IPS-NIHi7 (cell line): ENCODE results near the gene UROS.

Source experiments
- DNase-seq: peaks from one replicate; pipeline ENCODE4 v3.0.0; 2012; ENCODE audit warnings: mixed read lengths; ENCODE audit errors: extremely low spot score

Gene UROS

DNA sequence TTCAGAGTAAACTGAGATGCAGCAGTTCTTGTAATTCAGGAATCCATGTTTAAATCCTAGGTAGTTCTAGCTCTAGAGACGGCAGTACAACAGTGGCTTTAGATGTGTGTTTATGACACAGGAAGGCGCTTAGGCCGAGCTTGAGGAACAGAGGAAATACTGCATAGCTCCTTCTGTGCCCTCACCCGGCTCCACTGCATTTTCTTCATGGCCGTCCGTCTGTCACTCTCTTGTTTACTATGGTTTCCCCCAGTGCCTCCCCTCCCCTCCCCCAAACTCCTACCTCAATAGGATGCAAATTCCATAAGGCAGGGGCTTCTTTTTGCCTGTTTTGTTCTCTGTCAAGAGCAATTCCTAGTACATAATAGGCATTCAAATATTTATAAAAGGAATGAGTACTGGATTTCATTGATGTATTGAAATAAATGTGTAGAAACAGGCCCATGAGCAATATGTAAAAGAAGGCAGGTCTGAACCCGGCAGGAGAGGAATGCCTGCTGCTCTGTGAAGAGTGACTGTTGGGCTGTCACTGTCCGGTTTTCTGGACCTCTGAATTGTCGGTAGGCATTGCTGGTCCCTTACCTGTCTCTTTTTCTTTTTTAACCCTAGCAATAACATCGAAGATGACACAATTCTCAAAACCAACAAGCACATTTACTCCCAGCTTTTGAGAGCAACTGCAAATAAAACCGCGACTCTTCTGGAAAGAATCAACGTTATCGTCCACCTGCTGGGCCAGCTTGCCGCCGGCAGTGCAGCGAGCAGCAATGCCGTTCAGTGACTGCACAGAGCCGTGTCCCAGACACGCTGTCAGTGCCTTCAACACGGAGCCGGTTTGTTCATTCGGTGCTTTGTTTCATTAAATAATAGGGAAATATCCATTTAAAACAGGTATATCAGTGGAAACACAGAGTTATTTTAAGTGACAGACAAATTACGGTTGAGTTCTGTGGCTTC, 60.1 kb downstream of the UROS start:
- DNase-seq, result no peak

DNA sequence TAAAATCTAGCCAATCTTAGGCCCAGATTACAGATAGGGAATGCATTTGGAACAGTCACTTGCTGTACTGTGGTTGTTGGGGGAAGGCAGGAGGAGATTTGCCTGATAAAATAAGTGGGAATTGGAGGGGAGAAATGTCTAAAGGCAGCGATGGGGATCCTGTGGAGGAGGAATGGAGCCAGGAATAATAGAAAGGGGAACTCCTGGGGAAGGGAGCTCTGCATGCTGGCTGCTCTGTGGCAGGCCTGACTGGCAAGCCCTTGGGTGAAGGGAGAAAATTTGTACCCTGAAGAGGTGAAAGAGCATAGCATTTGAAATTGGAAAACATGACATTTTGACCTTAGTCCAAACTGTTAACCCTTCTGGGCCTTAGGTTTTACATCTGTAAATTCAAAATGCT, 61.1 kb downstream of the UROS start:
- no peak for DNase-seq

DNA sequence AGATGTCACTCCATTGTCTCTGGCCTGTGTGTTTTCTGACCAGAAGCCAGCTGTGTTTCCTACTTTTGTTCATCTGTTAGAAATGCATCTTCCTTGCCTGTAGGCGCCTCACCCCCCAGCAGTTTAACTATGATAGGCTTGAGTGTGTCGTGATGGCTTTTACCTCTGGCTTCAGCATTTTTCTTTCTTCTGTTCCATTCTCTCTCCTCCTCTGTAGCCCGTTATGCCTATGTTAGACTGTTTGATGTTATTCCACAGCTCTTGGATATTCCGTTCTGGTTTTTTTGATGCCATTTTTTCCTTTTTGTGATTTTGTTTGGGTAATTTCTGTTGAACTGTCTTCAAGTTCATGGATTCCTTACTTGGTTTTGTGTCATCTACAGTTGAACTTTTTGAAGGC, 65.3 kb downstream of the UROS start:
- DNase-seq, result no peak

DNA sequence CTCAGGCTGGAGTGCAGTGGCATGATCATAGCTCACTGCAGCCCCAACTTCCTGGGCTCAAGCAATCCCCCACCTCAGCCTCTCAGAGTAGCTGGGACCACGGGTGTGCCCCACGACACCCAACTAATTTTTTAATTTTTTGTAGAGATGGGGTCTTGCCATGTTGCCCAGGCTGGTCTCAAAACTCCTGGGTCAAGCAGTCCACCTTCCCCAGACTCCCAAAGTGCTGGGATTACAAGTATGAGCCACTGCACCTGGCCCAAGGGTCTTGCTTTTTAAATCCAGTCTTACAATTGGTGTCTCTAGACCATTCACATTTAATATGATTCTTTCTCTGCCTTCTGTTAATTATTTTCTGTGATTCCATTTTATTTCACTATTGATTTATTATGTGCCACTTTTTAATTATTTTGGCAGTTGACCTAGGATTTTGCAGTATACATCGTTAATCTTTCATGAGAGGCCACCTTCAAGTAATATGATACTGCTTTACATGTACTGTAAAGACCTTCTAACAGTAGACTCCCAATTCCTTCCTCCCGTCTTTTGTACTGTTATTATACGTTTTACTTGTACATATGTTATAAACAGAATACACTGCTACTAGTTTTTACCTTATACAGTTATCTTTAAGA, 66.1 kb downstream of the UROS start:
- no peak for DNase-seq

DNA sequence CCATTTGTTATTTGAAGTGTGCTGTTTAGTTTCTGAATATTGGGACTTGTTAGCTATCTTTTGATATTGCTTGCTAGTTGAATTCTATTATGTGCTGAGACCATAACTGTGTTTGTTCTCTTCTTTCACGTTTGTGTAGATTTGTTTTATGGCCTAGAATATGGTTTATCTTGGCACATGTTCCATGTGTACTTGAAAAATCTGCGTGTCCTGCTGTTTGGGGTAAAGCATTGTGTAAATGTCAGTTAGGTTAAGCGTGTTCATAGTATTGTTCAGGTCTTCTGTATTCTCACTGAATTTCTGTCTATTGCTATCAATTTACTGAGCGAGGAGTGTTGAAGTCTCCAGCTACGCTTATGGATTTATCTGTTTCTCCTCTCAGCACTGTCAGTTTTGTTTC, 66.9 kb downstream of the UROS start:
- DNase-seq, result no peak

DNA sequence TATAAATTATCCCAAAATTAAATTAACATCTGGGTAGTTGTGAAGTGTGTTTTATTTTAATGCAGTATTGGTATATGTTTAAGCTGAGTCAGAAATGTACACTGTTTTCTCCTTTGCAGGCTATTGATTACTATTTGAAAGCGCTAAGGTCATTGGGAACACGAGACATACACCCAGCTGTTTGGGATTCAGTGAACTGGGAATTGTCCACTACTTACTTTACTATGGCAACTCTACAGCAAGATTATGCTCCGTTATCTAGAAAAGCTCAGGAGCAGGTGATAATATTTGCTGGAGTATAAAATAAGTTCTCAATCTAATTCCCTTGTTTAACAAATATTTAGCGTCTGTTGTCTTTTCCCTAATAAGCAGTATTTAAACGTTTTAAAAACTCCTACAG, 75.6 kb downstream of the UROS start:
- DNase-seq, result no peak

DNA sequence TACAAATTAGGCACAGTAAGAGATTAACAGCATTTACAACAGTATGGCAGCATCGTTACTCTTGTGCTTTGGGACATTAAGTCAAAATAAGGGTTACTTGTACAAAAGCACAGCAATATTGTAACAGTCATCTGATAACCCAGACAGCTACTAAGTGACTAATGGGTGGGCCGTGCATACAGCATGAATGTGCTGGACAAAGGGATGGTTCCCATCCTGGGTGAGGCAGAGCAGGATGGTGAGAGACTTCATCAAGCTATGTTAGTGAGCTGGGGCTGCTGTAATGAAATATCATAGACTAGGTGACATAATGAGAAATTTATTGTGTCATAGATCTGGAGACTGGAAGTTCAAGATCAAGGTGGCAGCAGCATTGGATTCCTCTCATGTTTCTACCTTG, 78.1 kb downstream of the UROS start:
- DNase-seq, result no peak

DNA sequence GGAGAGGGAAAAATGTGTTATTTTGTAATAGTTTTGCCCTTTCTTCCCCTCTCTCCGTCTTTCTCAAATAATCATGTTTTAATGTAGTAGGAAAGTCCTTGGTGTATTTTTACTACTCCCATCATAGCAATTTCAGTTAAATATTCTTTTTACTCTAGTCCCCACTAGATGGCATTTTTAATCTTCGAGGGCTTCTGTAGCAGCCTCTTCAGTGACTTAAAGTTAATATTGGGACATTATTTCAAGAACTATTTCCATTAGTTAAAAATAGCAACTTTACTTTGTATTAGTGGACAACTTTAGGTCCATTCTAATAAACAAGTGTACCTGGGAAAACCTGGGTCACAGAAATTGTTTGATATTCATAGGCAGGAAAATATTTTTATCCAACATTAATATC, 80.6 kb downstream of the UROS start:
- no peak for DNase-seq

DNA sequence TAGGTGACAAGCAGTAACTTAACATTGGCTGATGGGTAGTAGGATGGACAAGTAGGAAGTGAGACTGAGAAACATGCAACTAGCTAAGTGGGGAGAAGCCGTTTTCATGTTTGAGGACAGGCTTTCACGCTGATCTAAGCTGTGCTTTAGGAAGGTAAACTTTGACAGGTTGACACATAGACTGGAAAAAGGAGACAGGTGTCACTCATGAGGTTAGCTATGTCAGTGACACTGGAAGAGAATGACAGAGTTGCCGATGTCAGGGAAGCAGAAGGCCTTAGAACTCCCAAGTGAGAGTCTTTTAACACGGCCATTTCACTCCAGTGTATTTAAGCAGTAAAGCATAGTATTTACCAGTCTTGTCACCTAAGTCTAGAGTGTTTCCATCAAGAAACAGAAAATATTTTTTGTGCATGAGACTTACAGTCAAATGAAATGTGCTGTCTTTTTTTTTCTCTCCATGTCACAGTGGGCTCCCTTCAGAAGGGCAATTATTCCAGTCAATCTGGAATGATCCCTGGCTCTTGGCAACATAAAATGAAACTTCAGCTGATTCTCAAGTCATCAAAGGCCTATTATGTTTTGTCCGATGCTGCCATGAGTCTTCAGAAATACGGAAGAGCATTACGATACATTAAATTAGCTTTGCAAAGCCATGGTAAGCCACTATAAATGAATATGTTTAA, 82.9 kb downstream of the UROS start:
- no peak for DNase-seq
